Measurements from ENCODE around the gene PLXNB2.
A peak's percentile ranks its signal among the peaks of the same experiment; 100 is the strongest.
"Not testable (repeated sequence)": the region's sequence is repeated elsewhere in the genome, so short reads cannot be mapped to it uniquely, and the experiment has no call there.

The PLXNB2 gene

GRCh38 chr22:50277761-50278160, 29.7 kb downstream of the PLXNB2 start:
- no peak overlapping the region for H3K4me3 ChIP-seq (ENCODE audit: extremely low read depth, insufficient read depth, low read length, poor library complexity, severe bottlenecking)
- peaks cover 6% of the 10 kb centered on the region for H3K9me3 ChIP-seq (ENCODE audit: control insufficient read depth, low read length)
- H3K27ac ChIP-seq (ENCODE audit: low read depth, low read length, severe bottlenecking) = no peak overlapping the region
- peaks cover 80% of the 10 kb centered on the region for H3K36me3 ChIP-seq (ENCODE audit: control insufficient read depth, insufficient read depth, low read length)
- 94% methylated on average over 20 to 25 of the region's 25 CpGs for WGBS, 2 experiments (ENCODE audit: insufficient coverage in 2 of 2)
- peaks cover 6% of the 10 kb centered on the region for H3K4me1 ChIP-seq (ENCODE audit: control insufficient read depth, insufficient read depth, low read length, poor library complexity, severe bottlenecking)

- Histone ChIP-seq H3K9me3 (ENCODE audit: control insufficient read depth, low read length) (peaks cover 6% of the 10 kb centered on the region), H3K4me1 (ENCODE audit: control insufficient read depth, insufficient read depth, low read length, poor library complexity, severe bottlenecking) (peaks cover 9% of the 10 kb centered on the region), H3K4me3 (ENCODE audit: extremely low read depth, insufficient read depth, low read length, poor library complexity, severe bottlenecking) (no peak overlapping the region), H3K36me3 (ENCODE audit: control insufficient read depth, insufficient read depth, low read length) (peaks cover 65% of the 10 kb centered on the region), H3K27ac (ENCODE audit: low read depth, low read length, severe bottlenecking) (no peak overlapping the region)
- 88 to 91% methylated on average over 18 to 22 of the region's 25 CpGs for WGBS, 2 experiments (ENCODE audit: insufficient coverage in 2 of 2)
Measured at GRCh38 chr22:50276143-50276542, 31.3 kb downstream of the PLXNB2 start.

- H3K4me1 ChIP-seq (ENCODE audit: control insufficient read depth, insufficient read depth, low read length, poor library complexity, severe bottlenecking) = peaks cover 14% of the 10 kb centered on the region
- WGBS, 2 experiments (ENCODE audit: insufficient coverage in 2 of 2) = 97% methylated on average over 38 of the region's 43 CpGs
- peaks cover 60% of the 10 kb centered on the region for H3K36me3 ChIP-seq (ENCODE audit: control insufficient read depth, insufficient read depth, low read length)
- peaks cover 6% of the 10 kb centered on the region for H3K9me3 ChIP-seq (ENCODE audit: control insufficient read depth, low read length)
- no peak overlapping the region for H3K4me3 ChIP-seq (ENCODE audit: extremely low read depth, insufficient read depth, low read length, poor library complexity, severe bottlenecking)
- no peak overlapping the region for H3K27ac ChIP-seq (ENCODE audit: low read depth, low read length, severe bottlenecking)
Measured at GRCh38 chr22:50275181-50276055, 32.0 kb downstream of the PLXNB2 start.

GRCh38 chr22:50274771-50275170, 32.7 kb downstream of the PLXNB2 start:
- H3K4me3 ChIP-seq (ENCODE audit: extremely low read depth, insufficient read depth, low read length, poor library complexity, severe bottlenecking) = no peak overlapping the region
- H3K9me3 ChIP-seq (ENCODE audit: control insufficient read depth, low read length) = peaks cover 6% of the 10 kb centered on the region
- peaks cover 54% of the 10 kb centered on the region for H3K36me3 ChIP-seq (ENCODE audit: control insufficient read depth, insufficient read depth, low read length)
- 90 to 93% methylated on average over 5 to 7 of the region's 7 CpGs for WGBS, 2 experiments (ENCODE audit: insufficient coverage in 2 of 2)
- peaks cover 14% of the 10 kb centered on the region for H3K4me1 ChIP-seq (ENCODE audit: control insufficient read depth, insufficient read depth, low read length, poor library complexity, severe bottlenecking)
- H3K27ac ChIP-seq (ENCODE audit: low read depth, low read length, severe bottlenecking) = no peak overlapping the region

- no peak overlapping the region for H3K27ac ChIP-seq (ENCODE audit: low read depth, low read length, severe bottlenecking)
- WGBS, 2 experiments (ENCODE audit: insufficient coverage in 2 of 2) = 80 to 93% methylated on average over 2 of the region's 7 CpGs
- H3K36me3 ChIP-seq (ENCODE audit: control insufficient read depth, insufficient read depth, low read length) = peaks cover 49% of the 10 kb centered on the region
Measured at GRCh38 chr22:50274311-50274710, 33.1 kb downstream of the PLXNB2 start.

GRCh38 chr22:50273781-50274180, 33.7 kb downstream of the PLXNB2 start:
- not testable (repeated sequence) for H3K27ac ChIP-seq (ENCODE audit: low read depth, low read length, severe bottlenecking); H3K9me3 ChIP-seq (ENCODE audit: control insufficient read depth, low read length); H3K4me3 ChIP-seq (ENCODE audit: extremely low read depth, insufficient read depth, low read length, poor library complexity, severe bottlenecking)
- peaks cover 18% of the 10 kb centered on the region for H3K4me1 ChIP-seq (ENCODE audit: control insufficient read depth, insufficient read depth, low read length, poor library complexity, severe bottlenecking)
- 82 to 85% methylated on average over 8 to 9 of the region's 10 CpGs for WGBS, 2 experiments (ENCODE audit: insufficient coverage in 2 of 2)
- H3K36me3 ChIP-seq (ENCODE audit: control insufficient read depth, insufficient read depth, low read length) = peaks cover 44% of the 10 kb centered on the region

More at GRCh38 chr22:50274311-50274710, 33.1 kb downstream of the PLXNB2 start:
- H3K4me1 ChIP-seq (ENCODE audit: control insufficient read depth, insufficient read depth, low read length, poor library complexity, severe bottlenecking) = peaks cover 18% of the 10 kb centered on the region
- peaks cover 6% of the 10 kb centered on the region for H3K9me3 ChIP-seq (ENCODE audit: control insufficient read depth, low read length)
- no peak overlapping the region for H3K4me3 ChIP-seq (ENCODE audit: extremely low read depth, insufficient read depth, low read length, poor library complexity, severe bottlenecking)

- H3K27ac ChIP-seq (ENCODE audit: low read depth, low read length, severe bottlenecking); H3K9me3 ChIP-seq (ENCODE audit: control insufficient read depth, low read length); H3K4me3 ChIP-seq (ENCODE audit: extremely low read depth, insufficient read depth, low read length, poor library complexity, severe bottlenecking): not testable (repeated sequence)
- peaks cover 18% of the 10 kb centered on the region for H3K4me1 ChIP-seq (ENCODE audit: control insufficient read depth, insufficient read depth, low read length, poor library complexity, severe bottlenecking)
- H3K36me3 ChIP-seq (ENCODE audit: control insufficient read depth, insufficient read depth, low read length) = peaks cover 40% of the 10 kb centered on the region
- WGBS, 2 experiments (ENCODE audit: insufficient coverage in 2 of 2) = 100% methylated on average over 2 of the region's 11 CpGs; no CpG with 5 or more reads in 1 of the 2 experiments
Measured at GRCh38 chr22:50273352-50273751, 34.1 kb downstream of the PLXNB2 start.

- peaks cover 28% of the 10 kb centered on the region for H3K36me3 ChIP-seq (ENCODE audit: control insufficient read depth, insufficient read depth, low read length)
- H3K4me3 ChIP-seq (ENCODE audit: extremely low read depth, insufficient read depth, low read length, poor library complexity, severe bottlenecking) = no peak overlapping the region
- no peak overlapping the region for H3K27ac ChIP-seq (ENCODE audit: low read depth, low read length, severe bottlenecking)
- H3K4me1 ChIP-seq (ENCODE audit: control insufficient read depth, insufficient read depth, low read length, poor library complexity, severe bottlenecking) = peaks cover 18% of the 10 kb centered on the region
- WGBS, 2 experiments (ENCODE audit: insufficient coverage in 2 of 2) = 25 to 36% methylated on average over 17 to 18 of the region's 26 CpGs
- peaks cover 7% of the 10 kb centered on the region for H3K9me3 ChIP-seq (ENCODE audit: control insufficient read depth, low read length)
Measured at GRCh38 chr22:50272044-50272802, 35.2 kb downstream of the PLXNB2 start.

GRCh38 chr22:50271519-50271970, 35.9 kb downstream of the PLXNB2 start:
- 0 to 1% methylated on average over 17 to 31 of the region's 45 CpGs for WGBS, 2 experiments (ENCODE audit: insufficient coverage in 2 of 2)
- peaks cover 18% of the 10 kb centered on the region for H3K4me1 ChIP-seq (ENCODE audit: control insufficient read depth, insufficient read depth, low read length, poor library complexity, severe bottlenecking)
- H3K27ac ChIP-seq (ENCODE audit: low read depth, low read length, severe bottlenecking) = no peak overlapping the region
- peaks cover 9% of the 10 kb centered on the region for H3K9me3 ChIP-seq (ENCODE audit: control insufficient read depth, low read length)
- peak overlapping the region; percentile 26 for H3K4me3 ChIP-seq (ENCODE audit: extremely low read depth, insufficient read depth, low read length, poor library complexity, severe bottlenecking)
- peaks cover 21% of the 10 kb centered on the region for H3K36me3 ChIP-seq (ENCODE audit: control insufficient read depth, insufficient read depth, low read length)

GRCh38 chr22:50270666-50271394, 36.6 kb downstream of the PLXNB2 start:
- Histone ChIP-seq H3K4me3 (ENCODE audit: extremely low read depth, insufficient read depth, low read length, poor library complexity, severe bottlenecking) (peak overlapping the region; percentile 37), H3K27ac (ENCODE audit: low read depth, low read length, severe bottlenecking) (no peak overlapping the region), H3K4me1 (ENCODE audit: control insufficient read depth, insufficient read depth, low read length, poor library complexity, severe bottlenecking) (peaks cover 18% of the 10 kb centered on the region), H3K9me3 (ENCODE audit: control insufficient read depth, low read length) (peaks cover 6% of the 10 kb centered on the region), H3K36me3 (ENCODE audit: control insufficient read depth, insufficient read depth, low read length) (peaks cover 14% of the 10 kb centered on the region)
- 3 to 5% methylated on average over 48 to 52 of the region's 53 CpGs for WGBS, 2 experiments (ENCODE audit: insufficient coverage in 2 of 2)

All from mesodermal cell (in vitro differentiated cells).